SW 1271 (cell line): Measurements from ENCODE around the gene FBLL1.
"Not testable (repeated sequence)": the region's sequence is repeated elsewhere in the genome, so short reads cannot be mapped to it uniquely, and the experiment has no call there.

Source experiments
- DNase-seq, 2 experiments: peaks; one replicate each; lab custom pipeline; 2025; lab: John Stamatoyannopoulos, UW

Gene FBLL1

GRCh38 chr5:168528521-168529373 lies at the start of gene FBLL1:
Gene FBLL1, plus strand, starts transcription at chr5:168529305. Its CDS starts 200 bp downstream, at chr5:168529505.
- DNase-seq: no peak

GRCh38 chr5:168480601-168481000 lies 48.5 kb upstream of the FBLL1 start:
- DNase-seq: no peak

GRCh38 chr5:168481330-168481788 lies 47.7 kb upstream of the FBLL1 start:
- DNase-seq: no peak

GRCh38 chr5:168482361-168482760 lies 46.7 kb upstream of the FBLL1 start:
- no peak for DNase-seq

GRCh38 chr5:168486136-168486879 lies 42.8 kb upstream of the FBLL1 start, which contains the start of gene RARS1:
Gene RARS1, plus strand, starts transcription at chr5:168486471. Its CDS starts 28 bp downstream, at chr5:168486499.
- DNase-seq: peak; percentile 86 to 92

GRCh38 chr5:168489059-168489458 lies 40.0 kb upstream of the FBLL1 start:
- no peak for DNase-seq

- DNase-seq: no peak
These were observed 35.0 kb upstream of the FBLL1 start for GRCh38 chr5:168494057-168494555.

GRCh38 chr5:168502563-168503237 lies 26.4 kb upstream of the FBLL1 start:
- DNase-seq: no peak

- peak in 1 of 2 experiments; percentile 19 for DNase-seq
These were observed 15.2 kb upstream of the FBLL1 start for GRCh38 chr5:168513861-168514428.

GRCh38 chr5:168525856-168526255 lies 3.2 kb upstream of the FBLL1 start:
- DNase-seq: no peak

- no peak for DNase-seq
These were observed 1.3 kb upstream of the FBLL1 start for GRCh38 chr5:168527756-168528295.

- DNase-seq: no peak
These were observed 499 bp downstream of the FBLL1 start for GRCh38 chr5:168529374-168530234.

GRCh38 chr5:168530621-168531150 lies 1.6 kb downstream of the FBLL1 start:
- no peak for DNase-seq

- no peak for DNase-seq
These were observed 2.1 kb downstream of the FBLL1 start for GRCh38 chr5:168531191-168531590.

GRCh38 chr5:168531987-168532864 lies 3.1 kb downstream of the FBLL1 start:
- DNase-seq: no peak

- DNase-seq: not testable (repeated sequence)
These were observed 5.2 kb downstream of the FBLL1 start for GRCh38 chr5:168534351-168534750.

GRCh38 chr5:168537176-168537575 lies 8.1 kb downstream of the FBLL1 start:
- DNase-seq: no peak

- DNase-seq: no peak
These were observed 20.4 kb downstream of the FBLL1 start for GRCh38 chr5:168549554-168549953.

- no peak for DNase-seq
These were observed 21.6 kb downstream of the FBLL1 start for GRCh38 chr5:168550656-168551055.
